GM12891 (cell line): ENCODE results near the gene NUBP2.

Source experiments
- DNase-seq: peaks from one replicate; pipeline ENCODE4 v3.0.0; 2011; ENCODE audit warnings: low spot score; ENCODE audit not compliant: insufficient read length
- FAIRE-seq: peaks from 2 replicates; lab custom pipeline; 2011; peaks lifted over from hg19 to GRCh38; lab: Jason Lieb, UNC
- PAX5 ChIP-seq: IDR thresholded peaks from 2 replicates; pipeline ENCODE4 v1.6.1; 2011; ENCODE audit warnings: low read length, moderate library complexity, mild to moderate bottlenecking; ENCODE audit not compliant: insufficient read depth, severe bottlenecking
- POLR2A ChIP-seq: IDR thresholded peaks from 2 replicates; pipeline ENCODE4 v1.6.1; 2011; ENCODE audit warnings: low read depth, low read length, control low read depth
- POLR2AphosphoS5 ChIP-seq: IDR thresholded peaks from 2 replicates; pipeline ENCODE4 v1.6.1; 2011; ENCODE audit warnings: low read depth, low read length, control low read depth
- POU2F2 ChIP-seq: IDR thresholded peaks from 2 replicates; pipeline ENCODE4 v1.6.1; 2011; ENCODE audit warnings: low read depth, mild to moderate bottlenecking, control low read depth, low read length, moderate library complexity
- SPI1 ChIP-seq: IDR thresholded peaks from 2 replicates; pipeline ENCODE4 v1.6.1; 2011; ENCODE audit warnings: low read depth, low read length, control low read depth
- TAF1 ChIP-seq: IDR thresholded peaks from 2 replicates; pipeline ENCODE4 v1.6.1; 2011; ENCODE audit warnings: low read depth, low read length, control low read depth

The NUBP2 gene

GRCh38 chr16:1772908-1773702 lies 9.7 kb upstream of the NUBP2 start, which contains the start of gene MRPS34:
MRPS34 (minus strand) TSS chr16:1773134; CDS start chr16:1773119, 15 bp downstream.
- TF ChIP-seq POLR2A = peak; percentile 84
- peak; percentile 72; the same call in 1 of the 2 replicates for TF ChIP-seq POU2F2
- peak; percentile 90 for TF ChIP-seq TAF1
- TF ChIP-seq PAX5 = no peak
- TF ChIP-seq POLR2AphosphoS5 = 0 out of 2 replicates have a peak, but pooled peaks have one; percentile 62
- DNase-seq (peak; percentile 87), FAIRE-seq (peak; percentile 95)

GRCh38 chr16:1773703-1774447 lies 8.9 kb upstream of the NUBP2 start:
- DNase-seq (no peak), FAIRE-seq (no peak)

GRCh38 chr16:1774448-1774780 lies 8.3 kb upstream of the NUBP2 start:
- TF ChIP-seq TAF1 (no peak), SPI1 (no peak), POLR2A (no peak), POLR2AphosphoS5 (no peak)
- FAIRE-seq = no peak
- no peak for DNase-seq

More at GRCh38 chr16:1773703-1774447, 8.9 kb upstream of the NUBP2 start:
- no peak for TF ChIP-seq PAX5
- peak; percentile 43 for TF ChIP-seq SPI1

- FAIRE-seq (no peak), DNase-seq (no peak)
- no peak for TF ChIP-seq POLR2AphosphoS5
- no peak for TF ChIP-seq PAX5
Observed at GRCh38 chr16:1775006-1775845, 7.5 kb upstream of the NUBP2 start.

- FAIRE-seq (no peak), DNase-seq (no peak)
- TF ChIP-seq POU2F2 (no peak), TAF1 (no peak), PAX5 (no peak), POLR2A (no peak), POLR2AphosphoS5 (no peak), SPI1 (no peak)
Observed at GRCh38 chr16:1775846-1776671, 6.7 kb upstream of the NUBP2 start.

GRCh38 chr16:1776672-1776955 lies 6.1 kb upstream of the NUBP2 start:
- TF ChIP-seq POLR2A (peak; percentile 35; the same call in 1 of the 2 replicates), TAF1 (no peak), POLR2AphosphoS5 (no peak)
- no peak for FAIRE-seq
- DNase-seq = no peak

GRCh38 chr16:1776991-1777374 lies 5.8 kb upstream of the NUBP2 start:
- DNase-seq (no peak), FAIRE-seq (no peak)
- no peak for TF ChIP-seq SPI1
- no peak for TF ChIP-seq POLR2AphosphoS5
- TF ChIP-seq POLR2A = no peak; the same call in 1 of the 2 replicates

- FAIRE-seq = no peak
Observed at GRCh38 chr16:1777375-1778199, 5.2 kb upstream of the NUBP2 start.

More at GRCh38 chr16:1777375-1778199, 5.2 kb upstream of the NUBP2 start:
- TF ChIP-seq POLR2AphosphoS5 (no peak; the same call in 1 of the 2 replicates), PAX5 (no peak), SPI1 (no peak), POLR2A (no peak)
- no peak for DNase-seq
